Endothelial cell of umbilical vein (primary cell): ENCODE measurements around the gene CEMIP. TPM values are rescaled to one million over a fixed set of nuclear protein-coding genes. Genes with fewer than 3 reads are reported as not detected.

Experiments
- BruUV-seq: library from RNA; stranded (reverse); fragments of 400-500 nt; replicated peaks from 2 replicates; lab custom pipeline; 2021; lab: Mats Ljungman, UMichigan
- CTCF ChIA-PET: fragments of 300-600, 350-600 bp; sonication (Branson Sonifier 250); formaldehyde crosslinking; loops from one replicate; lab custom pipeline; 2021; ENCODE audit warnings: antibody characterized with exemption, inconsistent platforms; lab: Charles Lee
- POLR2A ChIA-PET: fragments of 300-600, 350-600 bp; sonication (Branson Sonifier 250); formaldehyde crosslinking; loops from one replicate; lab custom pipeline; 2021; ENCODE audit warnings: antibody characterized with exemption, inconsistent platforms; lab: Charles Lee
- DNase-seq: peaks from one replicate; pipeline ENCODE4 v3.0.0-alpha.2; 2011; ENCODE audit warnings: low read depth, low spot score
- FAIRE-seq: peaks from 2 replicates; lab custom pipeline; 2011; peaks lifted over from hg19 to GRCh38; lab: Jason Lieb, UNC
- H2AFZ ChIP-seq: 2 replicates; pipeline ENCODE4 v1.6.0; 2012; ENCODE audit warnings: low read depth, low read length, control low read depth, inconsistent platforms
- H3K27ac ChIP-seq: 2 replicates; pipeline ENCODE4 v1.5.1; 2011; ENCODE audit warnings: low read depth, mild to moderate bottlenecking, control low read depth, low read length, moderate library complexity; ENCODE audit not compliant: insufficient read depth
- H3K27me3 ChIP-seq, 2 experiments: 2 replicates each; pipeline versions ENCODE4 v1.6.0 to v1.6.1; 2011; ENCODE audit warnings: low read length in 2 of 2, mixed read lengths in 1 of 2; ENCODE audit not compliant: control insufficient read depth in 2 of 2, insufficient read depth in 2 of 2
- H3K36me3 ChIP-seq, 2 experiments: 2 replicates in 1 of 2; 3 replicates in 1 of 2; pipeline ENCODE4 v1.5.1; 2011; ENCODE audit warnings: low read length in 2 of 2, mild to moderate bottlenecking in 1 of 2, moderate library complexity in 1 of 2; ENCODE audit not compliant: control insufficient read depth in 2 of 2, insufficient read depth in 2 of 2; ENCODE audit errors: extremely low read depth in 1 of 2
- H3K4me1 ChIP-seq: 3 replicates; pipeline ENCODE4 v1.5.1; 2011; ENCODE audit warnings: mild to moderate bottlenecking, low read length; ENCODE audit not compliant: control insufficient read depth, insufficient read depth; ENCODE audit errors: extremely low read depth
- H3K4me2 ChIP-seq: 2 replicates; pipeline ENCODE4 v1.6.1; 2011; ENCODE audit warnings: low read length, control low read depth, mixed read lengths; ENCODE audit not compliant: insufficient read depth
- H3K4me3 ChIP-seq, 3 experiments: fragments of 200-600 bp in 1 of 3; sonication (generic), shearing (Covaris generic) in 1 of 3; replicated peaks in 1 of 3; 2 replicates each; pipeline ENCODE4 v1.5.1; 2011 to 2016; ENCODE audit warnings: control low read depth in 3 of 3, low read length in 3 of 3, mild to moderate bottlenecking in 2 of 3, inconsistent platforms in 1 of 3, low read depth in 1 of 3, moderate library complexity in 1 of 3; ENCODE audit not compliant: insufficient read depth in 1 of 3
- H3K79me2 ChIP-seq: 2 replicates; pipeline ENCODE4 v1.6.0; 2012; ENCODE audit warnings: low read length, inconsistent platforms; ENCODE audit not compliant: control insufficient read depth, insufficient read depth
- H3K9ac ChIP-seq: replicated peaks from 2 replicates; pipeline ENCODE3; 2011; ENCODE audit warnings: low read length, control low read depth; ENCODE audit not compliant: insufficient read depth; ENCODE audit errors: extremely low read depth
- H3K9me1 ChIP-seq: replicated peaks from 3 replicates; pipeline ENCODE4 v1.6.0; 2011; ENCODE audit warnings: mild to moderate bottlenecking, low read length; ENCODE audit not compliant: control insufficient read depth, insufficient read depth; ENCODE audit errors: extremely low read depth
- H3K9me3 ChIP-seq: replicated peaks from 2 replicates; pipeline ENCODE4 v1.5.1; 2012; ENCODE audit warnings: low read length, inconsistent platforms; ENCODE audit not compliant: control insufficient read depth, insufficient read depth
- H4K20me1 ChIP-seq: replicated peaks from 2 replicates; pipeline ENCODE3; 2011; ENCODE audit warnings: mild to moderate bottlenecking, low read length; ENCODE audit not compliant: control insufficient read depth, insufficient read depth; ENCODE audit errors: extremely low read depth
- CTCF ChIP-seq, 2 donors: IDR thresholded peaks; 1 replicate in 1 of 2; 2 replicates in 1 of 2; pipeline ENCODE4 v1.5.1; 2011; ENCODE audit warnings: low read length in 2 of 2, mild to moderate bottlenecking in 2 of 2, moderate library complexity in 2 of 2, control low read depth in 1 of 2, inconsistent platforms in 1 of 2, low read depth in 1 of 2; ENCODE audit not compliant: insufficient read depth in 1 of 2; ENCODE audit errors: extremely low read depth in 1 of 2
- EZH2 ChIP-seq: IDR thresholded peaks from 2 replicates; pipeline ENCODE4 v1.6.1; 2012; ENCODE audit warnings: borderline replicate concordance, low read depth, mild to moderate bottlenecking, moderate library complexity, low read length, inconsistent platforms; ENCODE audit not compliant: severe bottlenecking
- FOS ChIP-seq: IDR thresholded peaks from 2 replicates; pipeline ENCODE4 v1.6.1; 2011; ENCODE audit warnings: mild to moderate bottlenecking, low read length, moderate library complexity, borderline replicate concordance; ENCODE audit not compliant: insufficient read depth
- GATA2 ChIP-seq: IDR thresholded peaks from 2 replicates; pipeline ENCODE4 v1.7.0; 2011; ENCODE audit warnings: low read depth, mild to moderate bottlenecking, moderate library complexity, mixed read lengths, low read length; ENCODE audit not compliant: insufficient read length, insufficient read depth
- JUN ChIP-seq: IDR thresholded peaks from 2 replicates; pipeline ENCODE4 v1.6.1; 2011; ENCODE audit warnings: borderline replicate concordance, low read depth; ENCODE audit not compliant: insufficient read length, insufficient read depth
- MYC ChIP-seq: IDR thresholded peaks from one replicate; pipeline ENCODE4 v1.6.1; 2011; ENCODE audit warnings: mild to moderate bottlenecking, low read depth, low read length
- POLR2A ChIP-seq: IDR thresholded peaks from 2 replicates; pipeline ENCODE4 v1.6.1; 2012; ENCODE audit warnings: low read depth, mild to moderate bottlenecking, control low read depth, low read length
- POLR2AphosphoS5 ChIP-seq: IDR thresholded peaks from 2 replicates; pipeline ENCODE4 v1.6.1; 2012; ENCODE audit warnings: low read depth, mild to moderate bottlenecking, control low read depth, low read length, moderate library complexity; ENCODE audit not compliant: insufficient read depth
- dilution Hi-C: fragments of 300-500 bp; cut with MboI; formaldehyde crosslinking; loops from one replicate; pipeline ENCODE4 v1.15.0; 2019; ENCODE audit warnings: low sequenced_read_pairs; ENCODE audit not compliant: extremely low pct_ligation_motif_present
- intact Hi-C: fragments of 100-400 bp; cut with micrococcal nuclease; formaldehyde crosslinking; loops from one replicate; pipeline ENCODE4 v1.10.0; 2022
- polyA plus RNA-seq, 4 experiments: library from polyadenylated mRNA; depleted of rRNA in 3 of 4; stranded (reverse) in 3 of 4; unstranded in 1 of 4; fragments of >200 nt; gene quantifications; 2 replicates each; pipeline versions ENCODE4 v1.2.1 to v1.2.3, GENCODE V29; 2011 to 2012; ENCODE audit warnings: missing spikeins in 1 of 4
- total RNA-seq: library from RNA; stranded (reverse); gene quantifications from 2 replicates; pipeline ENCODE4 v1.2.3, GENCODE V29; 2021
- TF ChIP-seq, protein P1 (sequence below): IDR thresholded peaks from 2 replicates; pipeline ENCODE4 v1.6.1; 2011; ENCODE audit not compliant: insufficient read depth, insufficient read length

CEMIP gene
- total and polyA plus RNA-seq, 2 donors (not counting 3 experiments of a cell fraction or from before 2014, with no cell fraction given), result 0.01 TPM; not detected in 1

- no peaks in the 10 kb centered on the region for H3K9me3 ChIP-seq
- intact Hi-C loops (loop anchor here (10.0 kb wide), 1 partner anchor 1046 kb away; no protein-coding TSS in a partner anchor), dilution Hi-C loops (no loop called here)
- no peak overlapping the region for H2AFZ ChIP-seq
- no peaks in the 10 kb centered on the region for H3K36me3 ChIP-seq
- no peak for FAIRE-seq
- BruUV-seq, result no TSS peak
- no peak for TF ChIP-seq MYC
- TF ChIP-seq EZH2, result no peak
- TF ChIP-seq, protein P1, sequence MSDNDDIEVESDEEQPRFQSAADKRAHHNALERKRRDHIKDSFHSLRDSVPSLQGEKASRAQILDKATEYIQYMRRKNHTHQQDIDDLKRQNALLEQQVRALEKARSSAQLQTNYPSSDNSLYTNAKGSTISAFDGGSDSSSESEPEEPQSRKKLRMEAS, result no peak
- TF ChIP-seq POLR2A, result no peak
- TF ChIP-seq POLR2AphosphoS5, result no peak
- TF ChIP-seq CTCF (IDR thresholded peaks at IDR 0.05; ENCODE audit: extremely low read depth in 1 of 2, insufficient read depth in 1 of 2, low read depth in 1 of 2, low read length in 2 of 2), result no peak
- TF ChIP-seq GATA2, result no peak
- TF ChIP-seq JUN, result no peak
- TF ChIP-seq FOS, result no peak
- H3K79me2 ChIP-seq, result no peaks in the 10 kb centered on the region
- no peak overlapping the region for H3K9ac ChIP-seq
- H3K9me1 ChIP-seq, result no peaks in the 10 kb centered on the region
- no peak overlapping the region for H3K27ac ChIP-seq
- no peaks in the 10 kb centered on the region for H4K20me1 ChIP-seq
- H3K27me3 ChIP-seq, result no peaks in the 10 kb centered on the region
- H3K4me1 ChIP-seq, result peaks cover 18% of the 10 kb centered on the region
- no peak overlapping the region for H3K4me2 ChIP-seq
- ChIA-PET CTCF (interaction anchor here (1.0 kb wide), 1 partner anchor 39 kb away, joined by 3 read pairs; no protein-coding TSS in a partner anchor), POLR2A (no interaction called here)
- DNase-seq, result no peak
- no peak overlapping the region for H3K4me3 ChIP-seq
Observed at GRCh38 chr15:80931191-80931590, 152.0 kb downstream of the CEMIP start.
